ENCODE data around the gene FBXW2. TPM values are rescaled to one million over a fixed set of nuclear protein-coding genes. Genes with fewer than 3 reads are reported as not detected.
"Not testable (repeated sequence)": the region's sequence is repeated elsewhere in the genome, so short reads cannot be mapped to it uniquely, and the experiment has no call there.

Gene FBXW2
- total and polyA plus RNA-seq, 12 donors, result 9.2 to 86.8 (median 48.0) TPM

DNA sequence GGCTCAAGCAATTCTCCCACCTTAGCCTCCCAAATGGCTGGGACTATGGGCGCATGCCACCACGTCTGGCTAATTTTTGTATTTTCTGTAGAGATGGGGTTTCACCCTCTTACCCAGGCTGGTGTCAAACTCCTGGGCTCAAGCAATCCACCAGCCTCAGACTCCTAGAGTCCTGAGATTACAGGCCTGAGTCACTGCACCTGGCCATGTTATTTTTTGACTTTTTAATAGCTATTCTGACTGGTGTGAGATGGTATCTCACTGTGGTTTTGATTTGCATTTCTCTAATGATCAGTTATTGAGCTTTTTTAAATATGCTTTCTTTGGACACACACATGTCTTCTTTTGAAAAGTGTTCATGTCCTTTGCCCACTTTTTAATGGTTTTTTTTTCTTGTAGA lies 38.2 kb downstream of the FBXW2 start:
- intact Hi-C loops (cut with DNase I), result loop anchor here (5.0 to 10.0 kb wide), 2 partner anchors 180 to 307 kb away; no protein-coding TSS in a partner anchor

DNA sequence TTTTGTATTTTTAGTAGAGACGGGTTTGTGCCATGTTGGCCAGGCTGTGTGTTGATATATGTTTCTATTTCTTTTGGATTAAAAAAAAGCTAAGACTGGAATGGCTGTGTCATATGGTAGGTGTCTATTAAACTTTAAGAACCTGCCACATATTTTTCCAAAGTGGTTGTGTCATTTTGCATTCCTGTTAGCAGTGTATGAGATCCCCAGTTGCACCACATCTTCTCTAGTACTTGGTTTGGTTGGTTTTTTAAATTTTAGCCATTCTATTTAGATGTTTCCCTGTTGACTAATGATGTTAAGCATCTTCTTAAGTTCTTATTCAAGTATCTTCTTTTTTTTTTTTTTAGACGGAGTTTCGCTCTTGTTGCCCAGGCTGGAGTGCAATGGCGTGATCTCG lies 42.8 kb downstream of the FBXW2 start:
- no peak for DNase-seq
- Histone ChIP-seq H3K27me3 (no peaks in the 10 kb centered on the region), H3K36me3 (replicated peaks in 1 of 2) (no peaks in the 10 kb centered on the region), H3K4me3 (no peak overlapping the region), H3K9me3 (replicated peaks in 1 of 3) (no peaks in the 10 kb centered on the region), H3K27ac (no peak overlapping the region), H3K4me1 (replicated peaks in 1 of 2) (no peaks in the 10 kb centered on the region)
- TF ChIP-seq POLR2A (IDR thresholded peaks at IDR 0.05), result no peak
- intact Hi-C loops (cut with DNase I), result loop anchor here in 1 of 2 donors (10.0 kb wide), 1 partner anchor 184 kb away; no protein-coding TSS in a partner anchor
- WGBS, 4 donors, result 88 to 95% (median 93%) methylated on average over 5 of the region's 5 CpGs

More for the DNA sequence above, 38.2 kb downstream of the FBXW2 start:
- H3K4me1 ChIP-seq (replicated peaks in 1 of 2), result peaks cover 0 to 10% of the 10 kb centered on the region in 2 donors
- WGBS, 4 donors, result 91 to 99% (median 95%) methylated on average over 2 of the region's 2 CpGs
- TF ChIP-seq POLR2A (IDR thresholded peaks at IDR 0.05), result no peak
- TF ChIP-seq, protein P1, sequence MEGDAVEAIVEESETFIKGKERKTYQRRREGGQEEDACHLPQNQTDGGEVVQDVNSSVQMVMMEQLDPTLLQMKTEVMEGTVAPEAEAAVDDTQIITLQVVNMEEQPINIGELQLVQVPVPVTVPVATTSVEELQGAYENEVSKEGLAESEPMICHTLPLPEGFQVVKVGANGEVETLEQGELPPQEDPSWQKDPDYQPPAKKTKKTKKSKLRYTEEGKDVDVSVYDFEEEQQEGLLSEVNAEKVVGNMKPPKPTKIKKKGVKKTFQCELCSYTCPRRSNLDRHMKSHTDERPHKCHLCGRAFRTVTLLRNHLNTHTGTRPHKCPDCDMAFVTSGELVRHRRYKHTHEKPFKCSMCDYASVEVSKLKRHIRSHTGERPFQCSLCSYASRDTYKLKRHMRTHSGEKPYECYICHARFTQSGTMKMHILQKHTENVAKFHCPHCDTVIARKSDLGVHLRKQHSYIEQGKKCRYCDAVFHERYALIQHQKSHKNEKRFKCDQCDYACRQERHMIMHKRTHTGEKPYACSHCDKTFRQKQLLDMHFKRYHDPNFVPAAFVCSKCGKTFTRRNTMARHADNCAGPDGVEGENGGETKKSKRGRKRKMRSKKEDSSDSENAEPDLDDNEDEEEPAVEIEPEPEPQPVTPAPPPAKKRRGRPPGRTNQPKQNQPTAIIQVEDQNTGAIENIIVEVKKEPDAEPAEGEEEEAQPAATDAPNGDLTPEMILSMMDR (IDR thresholded peaks at IDR 0.05), result no peak
- H3K9me3 ChIP-seq (replicated peaks in 1 of 3), result no peaks in the 10 kb centered on the region
- no peaks in the 10 kb centered on the region for H3K27me3 ChIP-seq
- DNase-seq, result no peak
- no peaks in the 10 kb centered on the region for H3K36me3 ChIP-seq (replicated peaks in 1 of 2)
- no peak overlapping the region for H3K4me3 ChIP-seq
- H3K27ac ChIP-seq, result no peak overlapping the region

DNA sequence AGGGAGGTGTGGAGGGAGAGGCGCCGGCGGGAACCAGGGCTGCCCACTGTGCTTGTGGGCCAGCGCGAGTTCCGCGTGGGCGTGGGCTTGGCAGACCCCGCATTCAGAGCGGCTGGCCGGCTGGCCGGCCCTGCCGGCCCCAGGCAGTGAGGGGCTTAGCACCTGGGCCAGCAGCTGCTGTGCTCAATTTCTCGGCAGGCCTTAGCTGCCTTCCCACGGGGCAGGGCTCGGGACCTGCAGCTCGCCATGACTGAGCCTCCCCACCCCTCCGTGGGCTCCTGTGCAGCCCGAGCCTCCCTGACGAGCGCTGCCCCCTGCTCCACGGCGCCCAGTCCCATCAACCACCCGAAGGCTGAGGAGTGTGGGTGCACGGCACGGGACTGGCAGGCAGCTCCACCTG lies 46.9 kb downstream of the FBXW2 start:
- intact Hi-C loops (cut with DNase I); H3K27ac ChIP-seq; H3K9me3 ChIP-seq (replicated peaks in 1 of 3); H3K36me3 ChIP-seq (replicated peaks in 1 of 2); H3K27me3 ChIP-seq; H3K4me1 ChIP-seq (replicated peaks in 1 of 2); DNase-seq; H3K4me3 ChIP-seq: not testable (repeated sequence)
- WGBS, 4 donors, result 94 to 98% (median 97%) methylated on average over 10 to 26 of the region's 26 CpGs

DNA sequence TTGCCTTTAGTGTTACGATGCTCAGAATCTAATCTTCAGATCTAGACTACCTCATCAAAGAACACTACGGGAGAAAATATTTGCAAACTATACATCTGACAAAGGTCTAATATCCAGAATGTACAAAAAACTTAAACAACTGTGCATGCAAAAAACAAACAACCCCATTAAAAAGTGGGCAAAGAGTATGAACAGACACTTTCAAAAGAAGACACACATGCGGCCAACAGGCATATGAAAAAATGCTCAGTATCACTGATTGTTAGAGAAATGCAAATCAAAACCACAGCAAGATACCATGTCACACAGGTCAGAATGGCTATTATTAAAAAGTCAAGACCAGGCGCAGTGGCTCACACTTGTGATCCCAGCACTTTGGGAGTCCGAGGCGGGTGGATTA lies 47.9 kb downstream of the FBXW2 start:
- no peak for TF ChIP-seq POLR2A (IDR thresholded peaks at IDR 0.05)
- TF ChIP-seq, protein P1 (IDR thresholded peaks at IDR 0.05), result no peak
- no peaks in the 10 kb centered on the region for H3K9me3 ChIP-seq (replicated peaks in 1 of 3)
- H3K4me3 ChIP-seq, result no peak overlapping the region
- no peaks in the 10 kb centered on the region for H3K36me3 ChIP-seq (replicated peaks in 1 of 2)
- WGBS, 4 donors, result 89 to 97% (median 95%) methylated on average over 6 of the region's 6 CpGs
- no peak for DNase-seq
- H3K27ac ChIP-seq, result no peak overlapping the region
- no peaks in the 10 kb centered on the region for H3K27me3 ChIP-seq
- intact Hi-C loops (cut with DNase I), result no loop called here
- H3K4me1 ChIP-seq (replicated peaks in 1 of 2), result no peaks in the 10 kb centered on the region

DNA sequence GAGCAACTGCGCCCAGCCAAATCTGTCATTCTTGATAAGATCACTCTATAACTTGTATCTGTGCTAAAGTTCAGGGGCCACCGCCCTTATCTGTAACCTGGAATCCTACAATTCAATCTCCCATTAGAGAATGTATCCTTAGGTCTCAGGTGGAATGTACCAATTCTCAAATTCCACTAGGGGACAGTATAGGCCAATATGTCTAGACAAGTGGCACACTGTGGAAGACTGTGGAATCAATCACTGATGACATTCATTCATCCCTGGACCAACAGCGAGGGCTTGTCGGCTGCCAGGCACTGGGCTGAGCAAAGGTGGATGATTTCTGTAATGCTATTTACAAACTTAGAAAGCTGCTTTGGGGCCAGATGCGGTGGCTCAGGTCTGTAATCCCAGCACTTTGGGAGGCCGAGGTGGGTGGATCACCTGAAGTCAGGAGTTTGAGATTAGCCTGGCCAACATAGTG lies 50.2 kb downstream of the FBXW2 start:
- H3K36me3 ChIP-seq (replicated peaks in 1 of 2), result no peaks in the 10 kb centered on the region
- WGBS, 4 donors, result 77 to 86% (median 84%) methylated on average over 6 of the region's 6 CpGs

More for the DNA sequence above, 50.2 kb downstream of the FBXW2 start:
- Histone ChIP-seq H3K4me1 (replicated peaks in 1 of 2) (no peaks in the 10 kb centered on the region), H3K27ac (no peak overlapping the region), H3K27me3 (no peaks in the 10 kb centered on the region), H3K4me3 (no peak overlapping the region), H3K9me3 (replicated peaks in 1 of 3) (no peaks in the 10 kb centered on the region)
- TF ChIP-seq, protein P1 (IDR thresholded peaks at IDR 0.05), result peak; percentile 66 to 83 (median 74)
- no peak for TF ChIP-seq POLR2A (IDR thresholded peaks at IDR 0.05)
- no peak for DNase-seq
- intact Hi-C loops (cut with DNase I), result no loop called here

Measured in adrenal gland (tissue), 12 donors.